Left ventricle myocardium superior (tissue), 1 donor: Measurements from ENCODE around the gene CACNA1B. TPM values are rescaled to one million over a fixed set of nuclear protein-coding genes. Genes with fewer than 3 reads are reported as not detected.
"Not testable (repeated sequence)": the region's sequence is repeated elsewhere in the genome, so short reads cannot be mapped to it uniquely, and the experiment has no call there.

Experiments
- ATAC-seq: fragments of 200-7000 bp; cut with Tn5 transposase; one replicate; pipeline ENCODE4 v1.9.1; 2020; ENCODE audit warnings: mild to moderate bottlenecking, moderate library complexity
- DNase-seq: peaks from one replicate; pipeline ENCODE4 v3.0.0-alpha.2; 2020
- intact Hi-C: fragments of 100-400 bp; cut with micrococcal nuclease; formaldehyde crosslinking; loops from one replicate; pipeline ENCODE4 v1.11.0; 2022
- total RNA-seq: library from RNA; stranded (reverse); fragmentation: NEBNext Ultra II Directional; extraction: Animal tissue kit (Norgen Biotek cat#: 25700); gene quantifications from one replicate; pipeline ENCODE4 v1.2.1, GENCODE V29; 2021
- donor health status: DM: no; HTN: yes; CAD: no; lungs with severe emphysema.

Gene CACNA1B
- total RNA-seq, 1 donor from 2014 or later = 0.20 TPM

DNA sequence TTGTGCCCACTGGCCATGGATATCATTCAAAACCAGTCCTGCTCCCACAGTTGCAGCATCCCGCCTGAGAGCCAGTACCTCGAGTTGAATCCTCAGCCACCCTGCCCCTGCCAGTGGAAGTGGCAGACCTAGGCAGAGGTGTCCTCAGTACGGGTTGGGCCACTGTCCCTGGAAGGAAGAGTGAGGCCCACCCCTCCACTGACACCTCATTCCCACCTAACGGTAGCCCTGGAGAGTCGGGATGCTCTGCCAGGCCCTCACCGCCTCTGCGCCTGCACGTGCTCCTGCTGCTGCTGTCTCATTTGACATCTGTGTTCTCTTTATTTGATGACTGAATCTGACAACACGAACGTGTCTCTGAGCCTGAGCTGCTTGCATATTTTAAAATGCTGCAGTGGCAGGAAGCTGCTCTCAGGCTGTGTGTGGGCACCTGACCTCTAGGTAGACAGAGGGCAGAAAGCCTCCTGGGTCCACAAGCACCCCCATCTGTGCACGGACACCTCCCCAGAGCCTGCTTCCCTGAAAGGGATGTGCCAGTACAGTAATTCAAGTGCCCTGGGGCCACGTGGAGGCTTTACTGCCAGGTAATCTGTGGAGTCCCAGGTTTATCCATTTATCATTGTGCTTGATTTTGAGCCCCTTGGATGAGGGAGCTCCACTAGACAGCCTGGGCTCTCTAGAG lies 194.7 kb downstream of the CACNA1B start:
- DNase-seq = no peak
- ATAC-seq = no peak
- intact Hi-C loops = no loop called here

DNA sequence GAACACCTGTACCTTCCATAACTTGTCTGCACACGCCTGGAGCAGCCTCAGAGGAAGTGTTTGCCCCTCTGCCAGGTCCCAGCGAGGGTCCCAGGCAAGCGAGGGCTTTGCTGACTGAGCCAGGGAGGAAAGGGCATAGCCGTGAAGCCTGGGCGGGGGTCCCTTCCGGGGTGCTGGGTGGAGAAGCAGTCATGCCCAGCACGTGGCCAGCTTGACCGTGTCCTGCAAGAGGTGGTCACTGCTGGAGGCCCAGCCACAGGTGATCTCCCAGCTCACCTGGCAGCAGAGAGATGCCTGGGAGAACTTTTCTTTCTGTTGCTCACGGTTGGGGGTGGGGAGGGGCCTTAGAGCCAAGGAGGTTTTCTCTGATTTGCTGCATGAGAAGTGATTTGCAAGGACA lies 195.3 kb downstream of the CACNA1B start:
- DNase-seq (no peak), ATAC-seq (no peak)
- intact Hi-C loops = no loop called here

DNA sequence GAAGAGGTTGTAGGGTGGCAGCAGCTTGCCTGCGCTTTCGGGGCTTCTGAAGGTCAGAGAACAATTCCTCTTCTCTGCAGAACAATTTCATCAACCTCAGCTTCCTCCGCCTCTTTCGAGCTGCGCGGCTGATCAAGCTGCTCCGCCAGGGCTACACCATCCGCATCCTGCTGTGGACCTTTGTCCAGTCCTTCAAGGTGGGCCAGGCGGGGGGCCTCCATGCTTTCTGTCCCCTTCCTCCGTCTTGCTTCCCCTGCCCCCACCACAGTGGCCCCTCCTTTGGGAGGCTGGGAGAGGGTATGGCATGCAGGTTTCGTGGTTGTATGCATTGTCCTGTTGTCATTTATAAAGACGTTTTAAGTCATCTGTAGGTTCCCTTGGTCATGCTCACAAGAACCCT lies 195.8 kb downstream of the CACNA1B start:
- DNase-seq (no peak), ATAC-seq (no peak)
- intact Hi-C loops = no loop called here

DNA sequence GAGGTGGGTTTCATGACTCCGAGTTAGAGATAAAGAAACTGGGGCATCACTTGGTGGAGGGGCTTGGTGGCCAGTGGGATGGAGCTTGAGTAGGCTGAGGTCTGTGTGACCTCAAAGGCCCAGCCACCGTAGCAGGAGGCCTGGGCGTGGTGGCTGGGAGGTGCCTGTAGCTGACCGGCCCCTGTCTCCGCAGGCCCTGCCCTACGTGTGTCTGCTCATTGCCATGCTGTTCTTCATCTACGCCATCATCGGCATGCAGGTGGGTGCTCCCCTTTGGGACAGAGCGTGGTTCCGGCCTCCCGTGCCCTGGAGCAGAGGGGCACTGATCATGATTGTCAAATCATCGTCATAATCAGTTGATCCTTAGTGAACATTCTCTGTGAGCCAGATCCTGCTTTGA lies 196.2 kb downstream of the CACNA1B start:
- ATAC-seq = no peak
- intact Hi-C loops = no loop called here
- DNase-seq = no peak

DNA sequence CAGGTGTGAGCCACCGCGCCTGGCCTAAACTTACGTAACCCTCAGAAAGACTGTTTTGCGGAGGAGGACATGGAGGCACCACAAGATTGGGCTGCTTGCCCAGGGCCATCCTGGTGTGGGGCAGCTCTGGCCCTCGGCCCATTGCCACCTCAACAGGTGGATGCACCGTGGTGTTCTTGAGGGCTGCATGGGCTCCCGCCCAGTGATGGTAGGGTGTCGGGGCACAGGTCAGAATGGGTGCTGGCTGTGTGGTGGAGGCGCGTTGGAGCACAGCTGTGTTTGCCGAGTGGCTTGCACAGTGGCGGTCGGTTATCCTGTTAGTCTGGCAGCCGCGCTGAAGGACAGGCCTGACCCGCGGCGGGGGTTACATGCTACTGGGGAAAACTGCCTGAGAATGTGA lies 196.9 kb downstream of the CACNA1B start:
- no peak for DNase-seq
- ATAC-seq = no peak
- intact Hi-C loops = no loop called here

DNA sequence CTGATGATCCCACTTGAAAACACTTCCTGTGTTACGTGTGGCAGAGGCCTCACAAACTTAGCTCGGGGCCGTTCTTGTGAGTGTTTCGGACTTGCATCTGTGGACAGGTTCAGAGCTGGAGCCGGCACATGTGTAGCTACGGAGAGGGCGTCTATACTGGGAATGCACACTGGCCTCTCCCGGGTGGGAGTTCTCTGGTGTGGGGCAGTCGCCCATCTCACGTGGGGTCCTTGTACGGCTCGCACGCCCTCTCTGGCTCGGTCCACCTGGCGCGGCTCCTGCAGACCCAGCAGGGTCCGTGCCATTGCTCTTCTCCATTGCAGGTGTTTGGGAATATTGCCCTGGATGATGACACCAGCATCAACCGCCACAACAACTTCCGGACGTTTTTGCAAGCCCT lies 197.9 kb downstream of the CACNA1B start:
- ATAC-seq = no peak
- no peak for DNase-seq
- intact Hi-C loops = no loop called here

DNA sequence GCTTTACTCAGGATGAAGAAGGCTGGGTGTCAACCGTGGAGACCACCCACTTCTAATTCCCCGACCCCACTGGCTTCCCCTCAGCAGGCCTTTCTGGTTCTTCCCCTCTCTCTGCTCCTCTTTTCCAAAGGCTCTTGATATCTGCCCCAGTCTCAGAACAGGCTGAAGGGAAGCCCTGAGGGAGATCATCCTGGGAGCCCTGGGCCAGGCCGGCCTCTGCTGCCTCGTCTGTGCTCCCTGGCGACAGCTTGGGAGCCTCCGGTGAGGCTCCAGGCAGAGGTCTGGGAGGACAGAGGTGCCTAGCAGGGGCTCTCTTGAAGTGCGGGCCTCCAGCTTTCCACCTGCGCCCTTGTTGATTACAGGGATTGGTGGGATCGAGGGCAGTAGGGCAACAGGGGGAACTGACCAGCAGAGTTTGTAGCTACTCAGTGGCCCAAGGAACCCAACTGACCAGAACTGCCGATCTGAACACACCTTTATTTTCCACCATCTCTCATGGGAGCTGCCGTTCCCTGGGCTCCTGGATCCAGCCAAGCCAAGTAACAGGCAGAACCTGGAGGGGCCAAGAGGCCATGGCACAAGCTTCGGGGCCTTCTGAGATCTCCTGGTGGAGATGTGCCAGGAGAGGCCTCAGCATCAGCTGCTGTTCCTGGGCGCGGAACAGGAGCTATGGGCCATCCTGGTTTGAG lies 198.5 kb downstream of the CACNA1B start:
- ATAC-seq (no peak), DNase-seq (no peak)
- intact Hi-C loops = no loop called here

DNA sequence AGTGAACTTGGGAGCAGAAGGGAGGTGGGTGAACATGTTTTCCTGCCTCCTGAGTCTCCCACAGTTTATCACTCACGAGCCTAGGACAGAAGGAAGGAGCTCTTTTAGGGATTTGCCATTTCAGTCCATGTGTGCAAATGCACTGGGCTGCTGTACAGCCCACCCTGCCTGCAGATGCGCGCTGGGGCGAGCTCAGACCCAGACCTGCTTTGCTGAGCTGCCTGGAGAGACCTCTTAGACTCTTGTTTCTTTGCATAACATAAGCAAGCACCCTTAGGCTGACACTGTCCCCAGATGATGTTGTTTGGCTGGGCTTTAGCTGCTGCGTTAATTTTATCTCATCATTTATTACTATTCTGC lies 199.0 kb downstream of the CACNA1B start:
- intact Hi-C loops = no loop called here
- ATAC-seq (no peak), DNase-seq (no peak)

DNA sequence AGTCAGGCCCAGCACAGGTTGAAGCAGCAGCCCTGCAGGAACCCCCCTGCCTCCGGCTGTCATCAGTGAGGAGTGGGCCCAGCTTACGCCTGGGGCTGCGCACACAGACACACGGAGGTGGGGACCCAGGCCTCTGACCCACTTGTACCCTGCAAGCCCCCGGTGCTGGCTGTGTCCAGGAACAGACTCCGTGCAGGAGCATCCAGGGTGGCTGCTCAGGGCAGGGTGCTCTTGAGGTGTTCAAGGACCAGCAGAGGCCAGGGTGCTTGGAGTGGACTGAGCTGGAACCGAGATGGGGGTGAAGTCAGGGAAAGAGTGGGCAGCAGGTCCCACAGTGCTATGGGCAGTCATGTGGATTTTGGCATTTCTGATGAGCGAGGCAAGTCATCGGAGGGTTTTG lies 199.5 kb downstream of the CACNA1B start:
- intact Hi-C loops = no loop called here
- DNase-seq (no peak), ATAC-seq (no peak)

DNA sequence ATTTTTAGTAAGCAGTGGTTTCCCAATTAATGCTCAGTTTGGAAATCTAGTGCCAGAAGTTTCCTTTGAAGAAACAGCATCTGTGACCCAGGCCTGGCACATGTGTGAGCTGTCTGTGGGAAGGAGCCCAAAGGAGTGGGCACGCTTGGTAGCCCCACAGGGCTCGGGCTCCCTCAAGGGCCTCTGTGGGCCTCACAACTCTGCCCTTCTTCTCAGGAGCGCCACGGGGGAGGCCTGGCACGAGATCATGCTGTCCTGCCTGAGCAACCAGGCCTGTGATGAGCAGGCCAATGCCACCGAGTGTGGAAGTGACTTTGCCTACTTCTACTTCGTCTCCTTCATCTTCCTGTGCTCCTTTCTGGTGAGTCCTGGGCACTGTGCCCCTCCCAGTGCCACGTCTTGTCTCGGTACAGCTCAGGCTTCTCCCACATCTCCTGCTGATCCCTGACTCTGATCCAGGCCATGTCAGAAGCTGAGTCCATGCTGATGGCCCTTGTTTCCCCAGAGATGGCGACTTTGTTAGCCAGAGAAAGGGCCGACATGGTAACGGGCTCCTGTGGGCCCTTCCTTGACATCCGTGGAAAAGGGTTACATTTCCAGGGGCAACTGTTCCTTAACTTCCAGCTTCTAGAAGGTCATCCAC lies 200.4 kb downstream of the CACNA1B start:
- DNase-seq = no peak
- no peak for ATAC-seq
- intact Hi-C loops = no loop called here

DNA sequence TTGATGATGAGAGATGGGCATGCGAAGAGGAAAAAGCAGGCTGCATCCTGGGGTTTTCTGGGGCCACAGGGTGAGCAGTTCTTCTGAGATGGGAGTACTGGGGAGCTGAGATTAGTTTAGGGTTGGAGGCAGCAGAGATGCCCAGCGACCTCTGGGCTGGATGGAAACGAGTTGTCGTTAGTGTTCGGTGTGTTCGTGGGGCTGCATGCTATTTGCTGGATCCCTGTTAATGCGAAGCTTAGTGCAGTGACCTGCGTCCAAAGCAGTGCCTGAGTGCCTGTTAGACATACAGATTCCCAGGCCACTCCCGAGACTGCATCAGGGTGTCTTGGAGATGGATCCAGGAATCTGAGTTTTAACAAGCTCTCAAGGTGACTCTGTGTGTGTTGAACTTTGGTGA lies 201.3 kb downstream of the CACNA1B start:
- no peak for DNase-seq
- ATAC-seq = no peak
- intact Hi-C loops = no loop called here

DNA sequence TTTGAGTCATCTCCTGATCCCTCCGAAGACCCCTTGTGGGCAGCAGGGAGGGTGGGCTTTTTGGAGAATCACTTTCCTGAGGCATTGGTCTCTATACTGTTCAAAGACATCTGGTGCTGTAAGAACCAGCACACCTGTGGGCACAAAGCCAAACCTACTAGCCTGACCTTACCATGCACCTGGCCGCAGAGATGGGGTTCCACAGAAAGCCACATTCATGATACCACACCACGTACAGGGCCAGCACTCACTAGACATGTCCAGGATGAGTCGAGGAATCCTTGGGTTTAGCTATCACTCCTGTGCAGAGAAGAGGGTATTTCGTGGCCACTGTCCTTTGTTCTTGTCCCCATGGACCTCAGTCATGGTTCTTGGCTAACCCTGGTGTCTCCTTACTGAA lies 203.4 kb downstream of the CACNA1B start:
- intact Hi-C loops = no loop called here
- no peak for DNase-seq
- ATAC-seq = no peak

DNA sequence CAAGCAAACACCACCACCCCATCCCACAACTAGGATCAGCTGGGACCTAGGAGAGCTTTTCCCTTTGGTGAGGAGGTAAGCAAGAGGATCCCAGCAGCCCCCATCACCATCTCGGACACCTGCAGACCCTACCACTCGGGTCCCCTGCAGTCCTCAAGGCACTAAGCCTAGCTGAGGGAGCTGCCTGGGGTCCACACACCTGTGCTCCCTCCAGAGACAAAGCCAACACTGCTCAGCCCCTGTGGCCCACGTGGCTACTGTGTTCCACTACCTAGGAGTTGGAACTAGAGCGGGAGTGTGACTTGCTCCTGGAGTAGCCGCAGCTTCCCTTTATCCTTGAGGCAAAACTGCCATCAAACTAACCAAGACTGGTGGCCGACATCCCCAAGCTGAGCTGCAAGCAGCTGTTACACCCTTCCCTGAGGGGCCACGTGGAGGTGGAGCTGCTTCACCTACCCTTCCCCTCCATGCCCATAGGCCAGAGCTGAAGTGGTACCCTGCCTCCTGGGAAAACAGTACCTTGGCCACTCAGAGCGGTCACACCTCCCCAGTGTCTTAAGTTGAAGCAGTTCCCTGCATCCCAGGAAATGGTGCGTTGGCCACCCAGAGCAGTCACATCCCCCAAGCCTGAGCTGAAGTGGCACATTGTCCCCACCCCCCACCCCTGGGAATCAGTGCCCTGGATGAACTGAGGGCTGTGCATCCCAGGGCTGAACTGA lies 205.5 kb downstream of the CACNA1B start:
- ATAC-seq = no peak
- intact Hi-C loops = no loop called here
- DNase-seq = peak; percentile 8

DNA sequence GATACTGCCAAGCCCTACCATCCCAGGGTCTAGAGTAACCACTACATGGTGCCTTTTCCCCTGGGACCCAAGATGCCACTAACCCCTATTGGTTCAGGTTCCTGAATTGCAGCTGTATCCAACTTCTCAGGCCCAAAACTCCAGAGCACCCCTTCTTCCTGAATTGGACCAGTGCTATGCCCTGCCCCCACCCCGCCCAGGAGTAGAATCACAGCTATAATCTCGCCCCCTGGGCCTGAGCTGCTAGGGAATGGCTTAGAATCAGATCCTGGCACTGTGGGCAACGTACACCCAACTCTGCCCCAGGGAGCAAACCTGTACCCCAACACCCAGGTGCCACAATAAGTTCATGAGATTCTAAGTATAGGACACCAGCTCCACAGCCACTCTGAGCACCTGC lies 206.3 kb downstream of the CACNA1B start:
- intact Hi-C loops = no loop called here
- ATAC-seq (no peak), DNase-seq (peak; percentile 3)

DNA sequence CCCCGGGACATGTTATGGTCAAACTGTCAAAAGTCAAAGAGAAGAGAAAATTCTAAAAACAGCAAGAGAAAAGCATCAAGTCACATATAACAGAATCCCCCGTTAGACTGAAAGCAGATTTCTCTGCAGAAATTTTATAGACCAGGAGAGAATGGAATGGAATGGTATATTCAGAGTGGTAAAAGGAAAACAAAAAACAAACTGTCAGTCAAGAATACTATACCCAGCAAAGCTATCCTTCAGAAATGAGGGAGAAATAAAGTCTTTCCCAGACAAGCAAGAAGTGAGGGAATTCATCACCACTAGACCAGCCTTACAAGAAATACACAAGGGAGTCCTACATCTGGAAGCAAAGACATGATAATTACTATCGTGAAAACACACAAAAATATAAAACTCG lies 208.0 kb downstream of the CACNA1B start:
- DNase-seq = no peak
- no peak for ATAC-seq
- intact Hi-C loops = no loop called here

DNA sequence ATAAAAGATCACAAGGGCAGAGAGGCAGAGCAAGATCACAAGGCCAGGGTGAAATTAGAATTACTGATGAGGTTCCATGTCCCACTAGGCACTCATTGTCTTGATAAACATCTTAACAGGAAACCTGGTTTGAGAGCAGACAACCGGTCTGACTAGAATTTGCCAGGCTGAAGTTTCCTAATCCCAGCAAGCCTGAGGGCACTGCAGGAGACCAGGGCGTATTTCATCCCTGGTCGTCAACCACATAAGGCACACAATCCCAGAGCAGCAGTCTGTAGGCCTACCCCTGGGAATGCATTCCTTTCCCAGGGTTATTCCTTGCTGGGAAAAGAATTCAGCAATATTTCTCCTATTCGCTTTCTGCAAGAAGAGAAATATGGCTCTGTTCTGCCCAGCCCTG lies 214.5 kb downstream of the CACNA1B start:
- ATAC-seq, DNase-seq, intact Hi-C loops: not testable (repeated sequence)

DNA sequence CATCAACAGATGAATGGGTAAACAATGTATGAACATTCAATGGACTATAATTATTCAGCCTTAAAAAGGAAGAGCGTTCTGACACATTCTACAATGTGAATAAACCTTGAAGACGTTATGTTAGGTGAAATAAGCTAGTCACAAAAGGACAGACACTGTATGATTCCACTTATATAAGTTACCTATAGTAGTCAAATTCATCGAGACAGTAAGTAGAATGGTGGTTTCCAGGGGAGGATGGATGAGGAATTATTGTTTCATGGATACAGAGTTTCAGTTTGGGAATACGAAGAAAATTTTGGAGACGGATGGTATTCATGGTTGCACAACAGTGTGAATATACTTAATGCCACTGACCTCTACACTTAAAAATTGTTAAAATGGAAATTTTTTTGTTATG lies 216.4 kb downstream of the CACNA1B start:
- ATAC-seq (no peak), DNase-seq (no peak)
- intact Hi-C loops = no loop called here

DNA sequence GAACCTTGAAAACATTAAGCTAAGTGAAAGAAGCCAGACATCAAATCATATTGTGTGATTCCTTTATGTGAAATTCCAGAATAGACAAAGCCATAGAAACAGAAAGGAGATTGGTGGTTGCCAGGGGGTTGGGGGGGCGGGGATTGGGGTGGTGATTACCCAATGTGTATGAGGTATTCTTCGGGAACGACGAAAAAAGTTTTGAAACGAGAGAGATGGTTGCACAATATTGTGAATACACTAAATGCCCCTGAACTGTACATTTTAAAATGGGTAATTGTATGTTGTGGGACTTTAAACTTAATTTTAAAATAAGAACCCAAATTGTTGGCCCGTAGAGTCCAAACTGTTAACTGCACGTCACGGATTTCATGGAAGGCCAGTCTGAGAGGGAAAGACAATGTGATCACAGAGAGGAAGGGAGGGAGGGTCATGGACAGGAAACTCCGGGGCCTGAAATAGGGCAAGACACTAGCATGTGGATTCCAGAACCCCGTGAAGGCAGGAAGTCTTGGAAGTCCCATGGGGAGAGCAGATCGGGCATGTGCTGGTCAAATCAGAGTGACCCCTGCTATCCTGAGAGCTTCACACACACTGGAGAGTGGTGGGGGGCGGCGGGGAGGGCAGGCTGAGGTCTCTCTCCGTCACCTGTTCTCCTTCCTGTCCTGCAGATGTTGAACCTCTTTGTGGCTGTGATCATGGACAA lies 218.4 kb downstream of the CACNA1B start:
- intact Hi-C loops = no loop called here
- no peak for DNase-seq

DNA sequence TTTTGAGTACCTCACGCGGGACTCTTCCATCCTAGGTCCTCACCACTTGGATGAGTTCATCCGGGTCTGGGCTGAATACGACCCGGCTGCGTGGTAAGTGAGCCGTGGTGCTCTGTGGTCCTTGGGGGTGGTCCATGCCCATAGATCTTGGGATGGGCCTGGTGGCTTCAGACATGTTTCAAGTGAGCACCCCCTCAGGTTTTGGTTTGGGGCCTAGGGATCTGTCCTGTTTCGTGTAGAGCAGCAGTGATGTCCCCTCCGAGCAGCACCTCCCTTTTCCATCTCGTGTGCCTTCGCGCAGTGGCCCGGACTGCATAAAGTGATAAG lies 218.9 kb downstream of the CACNA1B start:
- DNase-seq (no peak), ATAC-seq (no peak)
- intact Hi-C loops = no loop called here

More for the DNA sequence above, 218.4 kb downstream of the CACNA1B start:
- no peak for ATAC-seq

DNA sequence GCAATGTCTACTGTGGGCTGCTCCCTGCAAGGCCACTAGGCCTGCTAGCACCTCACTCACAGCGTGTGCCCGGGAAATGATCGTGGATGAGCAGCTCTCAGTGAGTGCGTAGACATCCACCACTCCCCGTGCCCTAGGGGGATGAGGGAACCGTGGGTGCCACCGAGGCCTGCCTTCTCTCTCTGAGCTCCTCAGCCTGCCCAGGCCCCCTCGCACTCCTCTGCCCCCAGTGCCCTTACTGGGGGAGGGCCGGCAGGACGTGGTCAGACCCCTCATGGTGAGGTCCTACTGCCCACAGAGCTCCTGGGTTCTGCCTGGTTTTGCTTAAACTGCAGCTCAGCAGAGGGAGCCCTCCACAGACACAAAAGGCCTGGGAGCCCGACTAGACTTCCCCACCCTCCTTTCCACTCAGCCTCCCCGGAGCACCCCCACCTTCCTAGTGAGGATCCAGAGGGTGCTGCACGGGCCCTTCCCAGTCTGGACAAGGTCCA lies 220.0 kb downstream of the CACNA1B start:
- intact Hi-C loops = no loop called here
- no peak for ATAC-seq
- DNase-seq = no peak
